MCF 10A (cell line): ENCODE measurements around the gene COL9A1. TPM values are rescaled to one million over a fixed set of nuclear protein-coding genes. Genes with fewer than 3 reads are reported as not detected.

ENCODE experiments used
- BruUV-seq: library from RNA; stranded (reverse); fragments of 400-500 nt; replicated peaks from 2 replicates; lab custom pipeline; 2021; lab: Mats Ljungman, UMichigan
- CTCF ChIA-PET: fragments of 300-600 bp; sonication (Branson Sonifier 250); formaldehyde crosslinking; extraction: SDS; loops from one replicate; lab custom pipeline; 2021; ENCODE audit warnings: antibody characterized with exemption, inconsistent platforms; lab: Yijun Ruan, JAX
- POLR2A ChIA-PET: fragments of 300-600, 350-650 bp; sonication (Branson Sonifier 250); formaldehyde crosslinking; extraction: SDS; loops from one replicate; lab custom pipeline; 2020; ENCODE audit warnings: antibody characterized with exemption, inconsistent platforms; lab: Yijun Ruan, JAX
- DNase-seq: peaks from one replicate; pipeline ENCODE4 v3.0.0-alpha.2; 2018; ENCODE audit not compliant: unreplicated experiment
- H3K27ac Mint-ChIP-seq: one replicate; pipeline ENCODE4 v1.8.0; 2022; ENCODE audit warnings: mild to moderate bottlenecking, low read depth, mixed read lengths; ENCODE audit not compliant: unreplicated experiment
- H3K27me3 Mint-ChIP-seq: one replicate; pipeline ENCODE4 v1.8.0; 2022; ENCODE audit warnings: mixed read lengths; ENCODE audit not compliant: insufficient read depth, unreplicated experiment
- H3K36me3 Mint-ChIP-seq: one replicate; pipeline ENCODE4 v1.8.0; 2022; ENCODE audit warnings: mild to moderate bottlenecking, moderate library complexity, mixed read lengths; ENCODE audit not compliant: insufficient read depth, unreplicated experiment
- H3K4me1 Mint-ChIP-seq: one replicate; pipeline ENCODE4 v1.8.0; 2022; ENCODE audit warnings: mixed read lengths; ENCODE audit not compliant: insufficient read depth, unreplicated experiment
- H3K4me3 Mint-ChIP-seq: one replicate; pipeline ENCODE4 v1.8.0; 2022; ENCODE audit warnings: mild to moderate bottlenecking, moderate library complexity, mixed read lengths; ENCODE audit not compliant: unreplicated experiment
- H3K9me3 Mint-ChIP-seq: one replicate; pipeline ENCODE4 v1.8.0; 2022; ENCODE audit warnings: mixed read lengths; ENCODE audit not compliant: unreplicated experiment
- CTCF ChIP-seq: fragments of 200-600 bp; IDR thresholded peaks from one replicate; pipeline ENCODE4 v1.8.0; 2022; ENCODE audit warnings: antibody characterized with exemption, mild to moderate bottlenecking; ENCODE audit not compliant: unreplicated experiment
- intact Hi-C: fragments of 100-400 bp; cut with micrococcal nuclease; formaldehyde crosslinking; loops from 2 replicates; pipeline ENCODE4 v1.14.1; 2022
- total RNA-seq: library from RNA; stranded (reverse); gene quantifications from 2 replicates; pipeline ENCODE4 v1.2.3, GENCODE V29; 2022

The COL9A1 gene
- total RNA-seq, 1 experiment from 2014 or later = not detected

GRCh38 chr6:70307008-70307407 lies 4.1 kb upstream of the COL9A1 start:
- DNase-seq = no peak

GRCh38 chr6:70304616-70305015 lies 1.7 kb upstream of the COL9A1 start:
- no peaks in the 10 kb centered on the region for H3K36me3 Mint-ChIP-seq
- no peaks in the 10 kb centered on the region for H3K4me1 Mint-ChIP-seq
- H3K27ac Mint-ChIP-seq = no peak overlapping the region
- ChIA-PET CTCF (interaction anchor here (0.6 to 4.6 kb wide), 5 partner anchors 9 to 708 kb away, joined by 3 to 18 read pairs (median 4); no protein-coding TSS in a partner anchor), POLR2A (no interaction called here)
- intact Hi-C loops = no loop called here
- no peak overlapping the region for H3K4me3 Mint-ChIP-seq
- no TSS peak for BruUV-seq
- no peak for DNase-seq
- peaks cover 92% of the 10 kb centered on the region for H3K27me3 Mint-ChIP-seq
- no peak for TF ChIP-seq CTCF
- H3K9me3 Mint-ChIP-seq = no peaks in the 10 kb centered on the region

More at GRCh38 chr6:70307008-70307407, 4.1 kb upstream of the COL9A1 start:
- H3K27ac Mint-ChIP-seq = no peak overlapping the region
- H3K27me3 Mint-ChIP-seq = peaks cover 88% of the 10 kb centered on the region
- CTCF ChIA-PET = interaction anchor here (0.6 to 2.6 kb wide), 10 partner anchors 42 to 705 kb away, joined by 3 to 17 read pairs (median 4); no protein-coding TSS in a partner anchor
- no peaks in the 10 kb centered on the region for H3K9me3 Mint-ChIP-seq
- no TSS peak for BruUV-seq
- peaks cover under 1% of the 10 kb centered on the region for H3K36me3 Mint-ChIP-seq
- no peak for TF ChIP-seq CTCF
- H3K4me3 Mint-ChIP-seq = no peak overlapping the region
- H3K4me1 Mint-ChIP-seq = peaks cover 9% of the 10 kb centered on the region
- intact Hi-C loops = no loop called here
- POLR2A ChIA-PET = no interaction called here

GRCh38 chr6:70299456-70299855 lies 3.4 kb downstream of the COL9A1 start:
- Mint-ChIP-seq H3K4me1 (no peaks in the 10 kb centered on the region), H3K27ac (no peak overlapping the region), H3K27me3 (peaks cover 96% of the 10 kb centered on the region), H3K9me3 (no peaks in the 10 kb centered on the region), H3K36me3 (no peaks in the 10 kb centered on the region), H3K4me3 (no peak overlapping the region)
- no peak for TF ChIP-seq CTCF
- POLR2A ChIA-PET = no interaction called here
- intact Hi-C loops = no loop called here
- CTCF ChIA-PET = interaction anchor here (1.6 kb wide), 2 partner anchors 10 to 78 kb away, joined by 4 to 12 read pairs; no protein-coding TSS in a partner anchor
- peak; percentile 40 for DNase-seq
- no TSS peak for BruUV-seq

GRCh38 chr6:70298068-70298467 lies 4.8 kb downstream of the COL9A1 start:
- TF ChIP-seq CTCF = no peak
- ChIA-PET POLR2A (no interaction called here), CTCF (interaction anchor here (0.6 to 0.7 kb wide), 2 partner anchors 29 to 38 kb away, joined by 3 read pairs; no protein-coding TSS in a partner anchor)
- intact Hi-C loops = no loop called here
- H3K4me3 Mint-ChIP-seq = no peak overlapping the region
- no peak overlapping the region for H3K27ac Mint-ChIP-seq
- H3K9me3 Mint-ChIP-seq = no peaks in the 10 kb centered on the region
- no peaks in the 10 kb centered on the region for H3K4me1 Mint-ChIP-seq
- BruUV-seq = no TSS peak
- H3K36me3 Mint-ChIP-seq = no peaks in the 10 kb centered on the region
- peaks cover 96% of the 10 kb centered on the region for H3K27me3 Mint-ChIP-seq
- DNase-seq = no peak
